Karpas-422 (cell line): ENCODE measurements around the gene RESP18. TPM values are rescaled to one million over a fixed set of nuclear protein-coding genes. Genes with fewer than 3 reads are reported as not detected.
A peak's percentile ranks its signal among the peaks of the same experiment; 100 is the strongest.

Experiments
- DNase-seq: peaks from one replicate; pipeline ENCODE4 v3.0.0-alpha.2; 2015
- H2AFZ ChIP-seq: fragments of 200-600 bp; sonication (generic); 2 replicates; pipeline ENCODE4 v1.6.1; 2014; ENCODE audit warnings: antibody characterized with exemption, low read length, mixed read lengths
- H3K27ac ChIP-seq: fragments of 200-600 bp; sonication (generic); 2 replicates; pipeline ENCODE4 v1.5.1; 2014; ENCODE audit warnings: mild to moderate bottlenecking, low read length, moderate library complexity
- H3K27me3 ChIP-seq: fragments of 200-600 bp; sonication (generic); 2 replicates; pipeline ENCODE4 v1.6.1; 2014; ENCODE audit warnings: low read length, mixed read lengths
- H3K36me3 ChIP-seq: fragments of 200-600 bp; sonication (generic); 2 replicates; pipeline ENCODE4 v1.6.1; 2014; ENCODE audit warnings: low read length, mixed read lengths; ENCODE audit not compliant: insufficient read depth
- H3K4me1 ChIP-seq: fragments of 200-600 bp; sonication (generic); 2 replicates; pipeline ENCODE4 v1.6.1; 2014; ENCODE audit warnings: mild to moderate bottlenecking, low read length, mixed read lengths
- H3K4me2 ChIP-seq: fragments of 200-600 bp; sonication (generic); 2 replicates; pipeline ENCODE4 v1.6.1; 2014; ENCODE audit warnings: low read length, low read depth, mild to moderate bottlenecking; ENCODE audit not compliant: poor library complexity, severe bottlenecking
- H3K4me3 ChIP-seq: fragments of 200-600 bp; sonication (generic); 2 replicates; pipeline ENCODE4 v1.5.1; 2014; ENCODE audit warnings: mild to moderate bottlenecking, antibody characterized with exemption, low read length, mixed read lengths
- H3K79me2 ChIP-seq: fragments of 200-600 bp; sonication (generic); 2 replicates; pipeline ENCODE4 v1.6.1; 2014; ENCODE audit warnings: mild to moderate bottlenecking, low read length, mixed read lengths
- H3K9ac ChIP-seq: fragments of 200-600 bp; sonication (generic); 2 replicates; pipeline ENCODE4 v1.6.0; 2014; ENCODE audit warnings: low read length
- H3K9me2 ChIP-seq: fragments of 200-600 bp; sonication (generic), shearing (Covaris generic); replicated peaks from 2 replicates; pipeline ENCODE4 v1.6.0; 2014; ENCODE audit warnings: mild to moderate bottlenecking, low read length, moderate library complexity; ENCODE audit not compliant: insufficient read depth
- H3K9me3 ChIP-seq: fragments of 300-700, 200-600 bp; sonication (generic); 2 replicates; pipeline ENCODE4 v1.6.1; 2014; ENCODE audit warnings: low read length, mixed read lengths
- H4K20me1 ChIP-seq: fragments of 200-600 bp; sonication (generic); 2 replicates; pipeline ENCODE4 v1.6.1; 2014; ENCODE audit warnings: mild to moderate bottlenecking, antibody characterized with exemption, low read length, low read depth; ENCODE audit not compliant: insufficient read depth
- total RNA-seq: library from RNA; depleted of rRNA; stranded (reverse); fragments of >200 nt; shearing (Covaris generic); gene quantifications from 2 replicates; pipeline ENCODE4 v1.2.3, GENCODE V29; 2014; ENCODE audit warnings: low replicate concordance; rRNA removed

Gene RESP18
- total RNA-seq, result not detected in 2 replicates

GRCh38 chr2:219332542-219332941 is at the start of gene RESP18:
RESP18 (minus strand) TSS chr2:219332744.
- H3K9ac ChIP-seq, result no peak within 1 kb of the TSS
- no peaks in the 10 kb centered on the region for H3K36me3 ChIP-seq
- no peaks in the 10 kb centered on the region for H3K9me2 ChIP-seq
- 0 out of 2 replicates have a peak, but pooled peaks cover 3% of the 10 kb centered on the region for H3K4me1 ChIP-seq
- H3K27me3 ChIP-seq, result no peaks in the 10 kb centered on the region
- no peaks in the 10 kb centered on the region for H3K79me2 ChIP-seq
- H3K4me2 ChIP-seq, result no peak within 1 kb of the TSS
- H3K4me3 ChIP-seq, result no peak within 1 kb of the TSS
- no peak for DNase-seq
- no peak within 1 kb of the TSS for H2AFZ ChIP-seq
- no peaks in the 10 kb centered on the region for H4K20me1 ChIP-seq
- no peaks in the 10 kb centered on the region for H3K9me3 ChIP-seq
- no peak within 1 kb of the TSS for H3K27ac ChIP-seq

DNA sequence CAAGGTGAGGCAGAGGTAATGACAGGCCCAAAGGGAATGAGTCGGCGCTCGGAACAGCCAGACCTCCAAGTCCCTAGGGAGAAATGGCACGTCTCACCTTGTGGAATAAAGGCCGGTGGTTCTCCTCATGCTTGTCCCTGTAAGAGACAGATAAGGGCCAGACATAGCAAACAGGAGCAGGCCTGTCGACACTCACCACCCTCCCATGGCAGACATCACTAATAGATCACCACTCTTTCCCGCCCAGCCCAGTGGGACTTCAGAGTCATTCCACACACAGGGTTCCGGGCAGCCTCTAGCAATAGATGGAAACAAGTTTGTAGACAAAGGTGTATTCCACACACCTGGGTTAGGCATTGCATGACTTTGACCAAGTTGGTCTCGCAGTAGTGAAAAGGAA is 48.9 kb upstream of the RESP18 start:
- Histone ChIP-seq H3K79me2 (peaks cover under 1% of the 10 kb centered on the region), H3K27me3 (no peaks in the 10 kb centered on the region), H3K4me3 (no peak overlapping the region), H2AFZ (no peak overlapping the region), H3K9me3 (no peaks in the 10 kb centered on the region), H4K20me1 (no peaks in the 10 kb centered on the region), H3K9me2 (no peaks in the 10 kb centered on the region), H3K4me2 (no peak overlapping the region), H3K36me3 (0 out of 2 replicates have a peak, but pooled peaks cover 4% of the 10 kb centered on the region), H3K27ac (no peak overlapping the region), H3K9ac (no peak overlapping the region), H3K4me1 (peaks cover under 1% of the 10 kb centered on the region)
- DNase-seq, result peak; percentile 0

DNA sequence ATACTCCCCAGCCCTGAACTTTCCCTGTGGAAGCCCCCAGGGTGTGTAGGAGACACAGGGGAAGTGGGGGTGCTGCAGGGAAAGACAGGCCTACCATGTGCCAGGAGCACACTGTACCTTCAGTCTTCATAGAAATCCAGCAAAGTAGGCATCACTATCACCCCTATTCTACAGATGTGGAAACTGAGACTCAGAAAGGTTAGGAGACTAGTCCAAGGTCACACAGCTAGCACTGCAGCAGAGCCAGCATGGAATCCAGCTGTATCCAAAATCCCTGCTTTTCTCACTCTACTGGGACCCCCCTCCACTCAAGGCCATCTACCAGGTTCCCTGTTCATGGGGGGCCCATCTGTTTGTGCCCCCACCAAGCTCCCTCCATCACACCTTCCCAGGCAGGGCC is 48.4 kb upstream of the RESP18 start:
- Histone ChIP-seq H3K9me2 (no peaks in the 10 kb centered on the region), H3K4me1 (no peaks in the 10 kb centered on the region), H3K36me3 (0 out of 2 replicates have a peak, but pooled peaks cover 4% of the 10 kb centered on the region), H3K27ac (no peak overlapping the region), H3K9ac (no peak overlapping the region), H3K4me3 (no peak overlapping the region), H2AFZ (no peak overlapping the region), H3K79me2 (no peaks in the 10 kb centered on the region), H3K27me3 (no peaks in the 10 kb centered on the region), H3K4me2 (no peak overlapping the region), H3K9me3 (no peaks in the 10 kb centered on the region), H4K20me1 (no peaks in the 10 kb centered on the region)
- DNase-seq, result peak; percentile 23

GRCh38 chr2:219378163-219378851 is 45.8 kb upstream of the RESP18 start:
- Histone ChIP-seq H3K27ac (no peak overlapping the region), H2AFZ (no peak overlapping the region), H3K9me3 (no peaks in the 10 kb centered on the region), H3K4me1 (no peaks in the 10 kb centered on the region), H3K27me3 (no peaks in the 10 kb centered on the region), H3K9ac (no peak overlapping the region), H3K9me2 (no peaks in the 10 kb centered on the region), H3K79me2 (no peaks in the 10 kb centered on the region), H4K20me1 (no peaks in the 10 kb centered on the region), H3K36me3 (0 out of 2 replicates have a peak, but pooled peaks cover 3% of the 10 kb centered on the region), H3K4me2 (no peak overlapping the region), H3K4me3 (no peak overlapping the region)
- DNase-seq, result peak; percentile 31

DNA sequence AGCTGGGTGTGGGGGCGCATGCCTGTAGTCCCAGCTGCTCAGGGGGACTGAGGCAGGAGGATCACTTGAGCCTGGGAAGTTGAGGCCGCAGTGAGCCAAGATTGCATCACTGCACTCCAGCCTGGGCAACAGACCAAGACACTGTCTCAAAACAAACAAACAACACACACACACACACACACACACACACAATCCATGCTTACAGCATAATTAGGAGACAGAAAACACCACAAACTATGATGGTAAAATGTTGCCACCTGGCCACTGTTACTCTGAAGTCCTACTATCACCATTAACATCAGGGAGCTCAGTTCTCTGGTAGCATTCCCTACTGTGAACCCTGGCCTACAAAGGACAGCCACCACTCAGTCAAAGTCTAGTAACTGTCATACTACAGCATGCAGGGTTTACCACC is 36.9 kb upstream of the RESP18 start:
- Histone ChIP-seq H3K4me2 (no peak overlapping the region), H2AFZ (no peak overlapping the region)

DNA sequence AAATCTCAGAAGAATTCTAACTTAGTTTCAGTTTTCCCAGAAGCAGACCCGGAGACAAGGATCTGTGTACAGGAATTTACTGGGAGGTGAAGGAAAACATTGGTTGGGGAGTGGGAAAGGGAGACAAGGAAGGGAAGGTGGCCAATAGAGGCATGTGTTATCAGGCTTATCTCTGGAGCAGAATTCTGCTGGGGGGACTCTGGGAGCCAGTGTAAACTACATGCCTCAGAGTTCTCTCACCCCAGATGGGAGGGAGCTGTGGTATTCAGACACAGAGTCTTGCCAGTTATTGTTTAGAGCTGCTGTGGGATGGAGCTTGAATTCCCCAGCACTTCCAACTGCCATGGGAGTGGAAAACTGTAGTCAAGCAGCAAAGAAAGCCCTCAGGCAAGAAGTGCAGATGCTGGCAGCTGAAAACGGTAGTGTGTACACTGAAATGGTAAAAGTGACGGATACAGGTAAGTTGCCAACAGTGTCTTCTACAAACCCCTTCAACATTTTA is 36.2 kb upstream of the RESP18 start:
- no peaks in the 10 kb centered on the region for H3K27me3 ChIP-seq
- H3K4me3 ChIP-seq, result no peak overlapping the region
- H3K27ac ChIP-seq, result no peak overlapping the region
- no peak overlapping the region for H3K9ac ChIP-seq
- H2AFZ ChIP-seq, result no peak overlapping the region
- H3K9me3 ChIP-seq, result no peaks in the 10 kb centered on the region
- no peaks in the 10 kb centered on the region for H3K79me2 ChIP-seq
- no peaks in the 10 kb centered on the region for H3K9me2 ChIP-seq
- no peaks in the 10 kb centered on the region for H4K20me1 ChIP-seq
- H3K4me1 ChIP-seq, result no peaks in the 10 kb centered on the region
- peak; percentile 7 for DNase-seq
- H3K36me3 ChIP-seq, result no peaks in the 10 kb centered on the region
- H3K4me2 ChIP-seq, result no peak overlapping the region

More for the DNA sequence above, 36.9 kb upstream of the RESP18 start:
- Histone ChIP-seq H3K9me2 (no peaks in the 10 kb centered on the region), H3K27me3 (no peaks in the 10 kb centered on the region), H3K27ac (no peak overlapping the region), H3K36me3 (0 out of 2 replicates have a peak, but pooled peaks cover under 1% of the 10 kb centered on the region), H3K79me2 (no peaks in the 10 kb centered on the region), H3K4me1 (no peaks in the 10 kb centered on the region), H4K20me1 (no peaks in the 10 kb centered on the region), H3K9ac (no peak overlapping the region), H3K4me3 (no peak overlapping the region), H3K9me3 (no peaks in the 10 kb centered on the region)
- DNase-seq, result no peak

DNA sequence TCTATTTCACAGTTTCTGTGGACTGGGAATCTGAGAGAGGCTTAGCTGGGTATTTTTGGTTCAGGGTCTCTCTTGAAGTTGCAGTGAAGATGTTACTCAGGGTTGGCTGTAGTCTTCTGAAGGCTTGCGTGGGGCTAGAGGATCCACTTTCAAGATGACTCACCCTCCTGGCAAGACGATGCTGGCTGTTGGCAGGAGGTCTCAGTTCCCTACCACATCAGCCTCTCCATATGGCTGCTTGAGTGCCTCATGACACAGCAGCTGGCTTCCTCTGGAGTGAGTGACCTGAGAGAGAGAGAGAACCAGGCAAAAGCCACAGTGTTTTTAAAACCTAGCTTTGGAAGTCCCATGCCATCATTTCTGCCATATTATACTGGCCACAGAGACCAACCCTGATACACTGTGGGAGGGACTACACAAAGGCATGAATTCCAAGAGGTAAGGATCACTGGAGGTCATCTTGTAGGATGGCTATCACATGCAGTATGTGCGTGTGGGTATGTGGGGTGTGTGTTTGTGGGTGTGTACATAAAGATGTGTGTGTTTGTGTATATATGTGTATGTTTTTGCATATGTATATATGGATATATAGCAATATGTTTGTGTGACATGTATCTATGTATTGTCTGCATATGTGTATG is 30.1 kb upstream of the RESP18 start:
- Histone ChIP-seq H3K4me2 (no peak overlapping the region), H3K4me3 (no peak overlapping the region), H3K27me3 (no peaks in the 10 kb centered on the region), H3K36me3 (no peaks in the 10 kb centered on the region), H3K9me3 (no peaks in the 10 kb centered on the region), H3K9ac (no peak overlapping the region), H2AFZ (no peak overlapping the region), H3K4me1 (no peaks in the 10 kb centered on the region), H4K20me1 (no peaks in the 10 kb centered on the region), H3K27ac (no peak overlapping the region), H3K79me2 (no peaks in the 10 kb centered on the region), H3K9me2 (no peaks in the 10 kb centered on the region)
- DNase-seq, result no peak

DNA sequence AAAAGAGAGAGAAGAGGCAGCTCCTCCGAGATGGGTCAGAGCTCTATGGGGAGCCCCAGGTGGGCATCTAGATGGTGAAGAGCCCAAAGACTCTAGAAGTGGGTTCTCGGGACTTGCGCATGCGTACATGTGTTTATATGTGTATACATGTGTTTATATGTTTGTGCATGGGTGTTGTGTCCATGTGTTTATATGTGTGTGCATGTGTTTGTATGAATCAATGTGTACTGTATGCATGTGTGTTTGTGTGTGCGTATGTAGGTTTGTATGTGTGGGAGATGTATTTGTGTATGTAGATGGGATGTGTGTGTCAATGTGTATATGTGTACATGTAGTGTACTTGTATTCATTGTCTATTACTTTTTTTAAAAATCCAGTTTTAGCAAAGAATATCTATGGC is 29.5 kb upstream of the RESP18 start:
- H3K36me3 ChIP-seq, result no peaks in the 10 kb centered on the region
- H2AFZ ChIP-seq, result no peak overlapping the region
- H3K9me3 ChIP-seq, result no peaks in the 10 kb centered on the region
- no peak overlapping the region for H3K27ac ChIP-seq
- H3K9me2 ChIP-seq, result no peaks in the 10 kb centered on the region
- no peak overlapping the region for H3K9ac ChIP-seq
- H3K27me3 ChIP-seq, result no peaks in the 10 kb centered on the region
- no peak overlapping the region for H3K4me2 ChIP-seq
- H3K4me1 ChIP-seq, result no peaks in the 10 kb centered on the region
- no peaks in the 10 kb centered on the region for H4K20me1 ChIP-seq
- H3K79me2 ChIP-seq, result no peaks in the 10 kb centered on the region
- no peak overlapping the region for H3K4me3 ChIP-seq
- DNase-seq, result no peak
